AG09319 (cell line): ENCODE measurements around the gene POR.

Source experiments
- DNase-seq: peaks from one replicate; pipeline ENCODE4 v3.0.0-alpha.2; 2010; ENCODE audit warnings: low read depth; ENCODE audit errors: extremely low read depth
- CTCF ChIP-seq: IDR thresholded peaks from 2 replicates; pipeline ENCODE4 v1.5.1; 2011; ENCODE audit warnings: low read depth, mild to moderate bottlenecking, inconsistent platforms, low read length, moderate library complexity

Gene POR

GRCh38 chr7:75925717-75926435, 10.9 kb downstream of the POR start:
- TF ChIP-seq CTCF: no peak
- DNase-seq: no peak

GRCh38 chr7:75928568-75928914, 13.6 kb downstream of the POR start:
- TF ChIP-seq CTCF: no peak
- no peak for DNase-seq

GRCh38 chr7:75931680-75932079, 16.7 kb downstream of the POR start:
- DNase-seq: no peak
- TF ChIP-seq CTCF: no peak

- DNase-seq: peak; percentile 95
- no peak for TF ChIP-seq CTCF
Measured at GRCh38 chr7:75937958-75938786, 23.2 kb downstream of the POR start.

- TF ChIP-seq CTCF: no peak
- no peak for DNase-seq
Measured at GRCh38 chr7:75938921-75939320, 24.0 kb downstream of the POR start.

- TF ChIP-seq CTCF: no peak
- DNase-seq: no peak
Measured at GRCh38 chr7:75943864-75944263, 28.9 kb downstream of the POR start.

- no peak for DNase-seq
- no peak for TF ChIP-seq CTCF
Measured at GRCh38 chr7:75944507-75944906, 29.6 kb downstream of the POR start.
